KMS-11 (cell line): ENCODE data around the gene CUEDC2.

Source experiments
- H2AFZ ChIP-seq: fragments of 200-600 bp; sonication (generic); 2 replicates; pipeline ENCODE4 v1.6.1; 2016; ENCODE audit warnings: antibody characterized with exemption, mixed run types, low read depth
- H3K27ac ChIP-seq: fragments of 200-600 bp; sonication (generic); 2 replicates; pipeline ENCODE4 v1.6.1; 2016; ENCODE audit warnings: mild to moderate bottlenecking, mixed run types
- H3K27me3 ChIP-seq: fragments of 200-600 bp; sonication (generic); 2 replicates; pipeline ENCODE4 v1.6.1; 2017; ENCODE audit warnings: mild to moderate bottlenecking, low read depth, mixed run types, moderate library complexity; ENCODE audit not compliant: insufficient read depth
- H3K36me3 ChIP-seq: fragments of 200-600 bp; sonication (generic); 2 replicates; pipeline ENCODE4 v1.6.1; 2017; ENCODE audit warnings: mild to moderate bottlenecking, mixed run types; ENCODE audit not compliant: insufficient read depth
- H3K4me1 ChIP-seq: fragments of 200-600 bp; sonication (generic); 2 replicates; pipeline ENCODE4 v1.6.1; 2016; ENCODE audit warnings: mild to moderate bottlenecking, low read depth, mixed run types; ENCODE audit not compliant: poor library complexity, severe bottlenecking
- H3K4me2 ChIP-seq: fragments of 200-600 bp; sonication (generic); 2 replicates; pipeline ENCODE4 v1.7.0; 2016; ENCODE audit warnings: mild to moderate bottlenecking, mixed run types
- H3K4me3 ChIP-seq: fragments of 200-600 bp; sonication (generic); IDR thresholded peaks from 2 replicates; pipeline ENCODE4 v1.6.1; 2017; ENCODE audit warnings: low read depth, low read length, mixed read lengths; ENCODE audit not compliant: insufficient read depth
- H3K79me2 ChIP-seq: fragments of 200-600 bp; sonication (generic); 2 replicates; pipeline ENCODE4 v1.6.1; 2016; ENCODE audit warnings: low read depth, mixed run types; ENCODE audit not compliant: insufficient read depth
- H3K9ac ChIP-seq: fragments of 200-600 bp; sonication (generic); 2 replicates; pipeline ENCODE4 v1.6.1; 2016; ENCODE audit warnings: mild to moderate bottlenecking, mixed run types
- H4K20me1 ChIP-seq: fragments of 200-600 bp; sonication (generic); 2 replicates; pipeline ENCODE4 v1.6.1; 2016; ENCODE audit warnings: mild to moderate bottlenecking, mixed run types; ENCODE audit not compliant: insufficient read depth
- TF ChIP-seq, protein P1 (sequence below): fragments of 200-600 bp; sonication (generic); conservative IDR thresholded peaks from 2 replicates; pipeline ENCODE4 v1.6.1; 2017; ENCODE audit warnings: low read depth, mild to moderate bottlenecking, antibody characterized with exemption, low read length, moderate library complexity, mixed read lengths

Gene CUEDC2

DNA sequence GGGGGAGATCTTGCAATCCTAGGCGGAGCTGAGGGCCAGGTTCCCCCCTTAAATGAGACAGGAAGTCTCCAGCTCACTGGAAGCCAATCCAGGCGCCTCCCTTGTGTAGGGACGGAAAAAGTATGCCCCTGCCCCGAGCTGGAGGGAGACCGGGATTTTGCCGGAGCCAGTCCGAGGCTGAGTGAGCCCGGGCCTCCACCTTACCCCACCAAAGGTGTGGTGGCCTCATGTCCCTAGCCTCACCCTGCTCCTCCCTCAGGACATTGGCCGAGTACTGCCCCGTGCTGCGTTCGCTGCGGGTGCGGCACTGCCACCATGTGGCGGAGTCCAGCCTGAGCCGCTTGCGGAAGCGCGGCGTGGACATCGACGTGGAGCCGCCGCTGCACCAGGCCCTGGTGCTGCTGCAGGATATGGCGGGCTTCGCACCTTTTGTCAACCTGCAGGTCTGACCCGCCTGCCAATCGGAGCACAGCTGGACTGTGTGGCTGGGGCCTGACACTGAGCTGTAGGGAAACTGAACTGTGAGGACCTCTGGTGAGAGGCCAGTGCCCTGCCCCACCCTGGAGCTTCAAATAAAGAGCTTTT, 9.7 kb downstream of the CUEDC2 start:
- peak overlapping the region; percentile 76 for H3K4me2 ChIP-seq
- no peak overlapping the region for H3K27ac ChIP-seq

DNA sequence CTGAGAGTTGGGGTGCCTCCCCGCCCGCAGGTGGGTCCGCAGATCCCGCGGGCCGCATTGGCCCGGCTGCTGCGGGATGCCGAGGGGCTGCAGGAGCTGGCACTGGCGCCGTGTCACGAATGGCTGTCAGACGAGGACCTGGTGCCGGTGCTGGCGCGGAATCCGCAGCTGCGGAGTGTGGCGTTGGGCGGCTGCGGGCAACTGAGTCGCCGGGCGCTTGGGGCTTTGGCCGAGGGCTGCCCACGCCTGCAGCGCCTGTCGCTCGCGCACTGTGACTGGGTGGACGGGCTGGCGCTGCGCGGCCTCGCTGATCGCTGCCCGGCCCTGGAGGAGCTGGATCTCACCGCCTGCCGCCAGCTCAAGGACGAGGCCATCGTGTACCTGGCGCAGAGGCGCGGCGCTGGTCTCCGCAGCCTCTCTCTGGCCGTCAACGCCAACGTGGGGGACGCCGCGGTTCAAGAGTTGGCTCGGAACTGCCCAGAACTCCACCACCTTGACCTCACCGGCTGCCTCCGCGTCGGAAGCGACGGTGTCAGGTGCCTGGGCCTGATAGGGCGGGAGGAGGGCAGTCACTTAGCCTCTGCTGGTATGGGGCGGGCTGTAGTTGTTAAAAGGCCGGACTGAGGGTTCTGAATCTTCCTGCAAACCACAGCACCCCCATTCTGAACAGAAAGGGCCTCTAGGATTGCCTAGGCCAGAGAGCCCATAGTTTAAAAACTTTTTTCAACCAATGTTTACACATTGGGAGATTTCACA, 10.4 kb downstream of the CUEDC2 start:
- Histone ChIP-seq H3K79me2 (no peaks in the 10 kb centered on the region), H3K9ac (peak overlapping the region; percentile 53; the same call in 1 of the 2 replicates), H3K4me1 (peaks cover 17% of the 10 kb centered on the region), H3K27ac (no peak overlapping the region), H2AFZ (peak overlapping the region; percentile 77), H3K4me2 (peak overlapping the region; percentile 76), H3K36me3 (no peaks in the 10 kb centered on the region), H4K20me1 (no peaks in the 10 kb centered on the region), H3K27me3 (peaks cover 8% of the 10 kb centered on the region; the same call in 1 of the 2 replicates), H3K4me3 (peak overlapping the region; percentile 12)
- TF ChIP-seq, protein P1, sequence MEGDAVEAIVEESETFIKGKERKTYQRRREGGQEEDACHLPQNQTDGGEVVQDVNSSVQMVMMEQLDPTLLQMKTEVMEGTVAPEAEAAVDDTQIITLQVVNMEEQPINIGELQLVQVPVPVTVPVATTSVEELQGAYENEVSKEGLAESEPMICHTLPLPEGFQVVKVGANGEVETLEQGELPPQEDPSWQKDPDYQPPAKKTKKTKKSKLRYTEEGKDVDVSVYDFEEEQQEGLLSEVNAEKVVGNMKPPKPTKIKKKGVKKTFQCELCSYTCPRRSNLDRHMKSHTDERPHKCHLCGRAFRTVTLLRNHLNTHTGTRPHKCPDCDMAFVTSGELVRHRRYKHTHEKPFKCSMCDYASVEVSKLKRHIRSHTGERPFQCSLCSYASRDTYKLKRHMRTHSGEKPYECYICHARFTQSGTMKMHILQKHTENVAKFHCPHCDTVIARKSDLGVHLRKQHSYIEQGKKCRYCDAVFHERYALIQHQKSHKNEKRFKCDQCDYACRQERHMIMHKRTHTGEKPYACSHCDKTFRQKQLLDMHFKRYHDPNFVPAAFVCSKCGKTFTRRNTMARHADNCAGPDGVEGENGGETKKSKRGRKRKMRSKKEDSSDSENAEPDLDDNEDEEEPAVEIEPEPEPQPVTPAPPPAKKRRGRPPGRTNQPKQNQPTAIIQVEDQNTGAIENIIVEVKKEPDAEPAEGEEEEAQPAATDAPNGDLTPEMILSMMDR = no peak

More for the DNA sequence above, 9.7 kb downstream of the CUEDC2 start:
- Histone ChIP-seq H3K9ac (no peak overlapping the region), H3K4me3 (no peak overlapping the region), H3K36me3 (no peaks in the 10 kb centered on the region), H3K27me3 (peaks cover 8% of the 10 kb centered on the region; the same call in 1 of the 2 replicates), H2AFZ (no peak overlapping the region), H3K4me1 (peaks cover 17% of the 10 kb centered on the region), H3K79me2 (no peaks in the 10 kb centered on the region), H4K20me1 (no peaks in the 10 kb centered on the region)
- TF ChIP-seq, protein P1 = no peak

DNA sequence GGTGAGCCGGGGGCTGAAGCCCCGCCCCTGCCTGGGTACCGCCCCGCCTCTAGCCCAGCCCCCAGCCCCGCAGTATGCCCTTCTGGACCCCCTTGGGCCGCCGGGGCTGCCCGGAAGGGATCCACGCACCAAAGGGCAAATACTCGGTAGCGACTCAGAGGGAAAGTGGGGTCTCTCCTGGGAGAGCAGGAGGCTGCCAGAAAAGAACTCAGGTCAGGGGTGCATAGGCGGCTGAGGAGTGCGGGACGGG, 10.9 kb downstream of the CUEDC2 start:
- Histone ChIP-seq H3K36me3 (no peaks in the 10 kb centered on the region), H3K79me2 (no peaks in the 10 kb centered on the region), H3K27me3 (peaks cover 11% of the 10 kb centered on the region; the same call in 1 of the 2 replicates), H3K9ac (peak overlapping the region; percentile 53; the same call in 1 of the 2 replicates), H4K20me1 (no peaks in the 10 kb centered on the region), H2AFZ (peak overlapping the region; percentile 77), H3K4me3 (peak overlapping the region; percentile 12), H3K4me2 (peak overlapping the region; percentile 76), H3K4me1 (peaks cover 17% of the 10 kb centered on the region), H3K27ac (no peak overlapping the region)
- TF ChIP-seq, protein P1 = no peak

DNA sequence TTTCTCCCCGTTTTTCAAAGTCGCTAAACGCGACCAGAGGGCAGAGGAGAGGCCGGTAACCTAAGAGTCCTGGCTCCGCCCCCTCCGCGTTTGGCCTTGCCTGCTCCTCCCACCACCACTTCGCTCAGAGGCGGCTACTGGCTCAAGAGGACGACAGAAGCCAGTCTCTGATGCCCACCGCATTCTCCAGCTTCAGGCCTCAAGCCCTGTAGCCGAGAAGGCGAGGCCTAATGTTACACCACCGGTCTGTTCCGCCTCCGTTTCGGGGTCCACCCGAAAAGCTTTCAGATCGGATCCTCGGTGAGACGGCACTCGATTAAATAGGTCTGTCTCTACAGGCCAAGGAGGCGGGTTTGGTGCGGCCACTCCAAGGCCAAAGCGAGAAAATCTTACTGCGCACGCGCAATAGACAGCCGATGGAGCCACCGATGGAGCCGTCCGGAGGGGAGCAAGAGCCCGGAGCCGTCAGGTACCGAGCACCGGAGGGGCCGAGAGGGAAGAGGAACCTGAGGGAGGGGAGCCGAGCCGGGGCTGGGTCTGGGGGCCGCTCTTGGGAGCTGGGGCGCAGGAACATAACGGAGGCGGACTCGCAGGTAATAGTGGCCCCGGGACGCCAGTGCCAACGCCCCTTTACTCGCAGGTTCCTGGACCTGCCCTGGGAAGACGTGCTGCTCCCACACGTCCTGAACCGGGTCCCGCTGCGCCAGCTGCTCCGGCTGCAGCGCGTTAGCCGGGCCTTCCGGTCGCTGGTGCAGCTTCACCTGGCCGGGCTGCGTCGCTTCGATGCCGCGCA, 11.5 kb downstream of the CUEDC2 start, which contains the start of gene FBXL15:
Gene FBXL15 (plus strand): TSS at position 123 of the 793 bp plus-strand sequence. CDS start 294 bp downstream, at position 417.
- no peak within 1 kb of the TSS for H3K27ac ChIP-seq
- peak within 1 kb of the TSS; percentile 77 for H2AFZ ChIP-seq
- TF ChIP-seq, protein P1 = no peak

More for the DNA sequence above, 11.5 kb downstream of the CUEDC2 start, which contains the start of gene FBXL15:
- Histone ChIP-seq H3K4me2 (peak within 1 kb of the TSS; percentile 87), H3K4me1 (peaks cover 17% of the 10 kb centered on the region), H3K79me2 (no peaks in the 10 kb centered on the region), H3K36me3 (no peaks in the 10 kb centered on the region), H3K27me3 (peaks cover 17% of the 10 kb centered on the region), H4K20me1 (no peaks in the 10 kb centered on the region), H3K9ac (peak within 1 kb of the TSS; percentile 53; the same call in 1 of the 2 replicates), H3K4me3 (peak within 1 kb of the TSS; percentile 12)
